ENCODE results near the gene BRD3OS. TPM values are rescaled to one million over a fixed set of nuclear protein-coding genes. Genes with fewer than 3 reads are reported as not detected.

BRD3OS gene
- total and polyA plus RNA-seq, 10 of the 15 experiments (the other 5 are each of a cell fraction or from before 2014, with no cell fraction given): 2.1 to 13.7 (median 10.7) TPM

GRCh38 chr9:134058716-134059115 is 33.4 kb downstream of the BRD3OS start (continued):
- TF ChIP-seq, protein P1, sequence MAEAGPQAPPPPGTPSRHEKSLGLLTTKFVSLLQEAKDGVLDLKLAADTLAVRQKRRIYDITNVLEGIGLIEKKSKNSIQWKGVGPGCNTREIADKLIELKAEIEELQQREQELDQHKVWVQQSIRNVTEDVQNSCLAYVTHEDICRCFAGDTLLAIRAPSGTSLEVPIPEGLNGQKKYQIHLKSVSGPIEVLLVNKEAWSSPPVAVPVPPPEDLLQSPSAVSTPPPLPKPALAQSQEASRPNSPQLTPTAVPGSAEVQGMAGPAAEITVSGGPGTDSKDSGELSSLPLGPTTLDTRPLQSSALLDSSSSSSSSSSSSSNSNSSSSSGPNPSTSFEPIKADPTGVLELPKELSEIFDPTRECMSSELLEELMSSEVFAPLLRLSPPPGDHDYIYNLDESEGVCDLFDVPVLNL (IDR thresholded peaks at IDR 0.05; ENCODE audit: low read depth, low read length): no peak
- TF ChIP-seq BMI1 (IDR thresholded peaks at IDR 0.05; ENCODE audit: borderline replicate concordance) (no peak), PRDM15 (CRISPR knock-in tag; IDR thresholded peaks at IDR 0.05) (no peak), WRNIP1 (IDR thresholded peaks at IDR 0.05; ENCODE audit: borderline replicate concordance, low read depth, low read length) (no peak), HDAC2 (IDR thresholded peaks at IDR 0.05) (no peak), NFYB (IDR thresholded peaks at IDR 0.05; ENCODE audit: insufficient read depth, low read depth, low read length) (no peak), TCF7 (IDR thresholded peaks at IDR 0.05; ENCODE audit: borderline replicate concordance) (no peak)
- TF ChIP-seq, protein P2, sequence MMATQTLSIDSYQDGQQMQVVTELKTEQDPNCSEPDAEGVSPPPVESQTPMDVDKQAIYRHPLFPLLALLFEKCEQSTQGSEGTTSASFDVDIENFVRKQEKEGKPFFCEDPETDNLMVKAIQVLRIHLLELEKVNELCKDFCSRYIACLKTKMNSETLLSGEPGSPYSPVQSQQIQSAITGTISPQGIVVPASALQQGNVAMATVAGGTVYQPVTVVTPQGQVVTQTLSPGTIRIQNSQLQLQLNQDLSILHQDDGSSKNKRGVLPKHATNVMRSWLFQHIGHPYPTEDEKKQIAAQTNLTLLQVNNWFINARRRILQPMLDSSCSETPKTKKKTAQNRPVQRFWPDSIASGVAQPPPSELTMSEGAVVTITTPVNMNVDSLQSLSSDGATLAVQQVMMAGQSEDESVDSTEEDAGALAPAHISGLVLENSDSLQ (IDR thresholded peaks at IDR 0.05): no peak

Data from GM12878 (cell line).